Fibroblast of pulmonary artery (primary cell): Measurements from ENCODE around the gene ZNF599.

ENCODE experiments used
- DNase-seq: peaks from one replicate; pipeline ENCODE4 v3.0.0-alpha.2; 2010; ENCODE audit warnings: low read depth
- H3K4me3 ChIP-seq: replicated peaks from 2 replicates; pipeline ENCODE4 v1.5.1; 2011; ENCODE audit warnings: low read depth, mild to moderate bottlenecking, control low read depth, low read length, moderate library complexity
- TF ChIP-seq, protein P1 (sequence below): IDR thresholded peaks from 2 replicates; pipeline ENCODE4 v1.5.1; 2011; ENCODE audit warnings: mild to moderate bottlenecking, control low read depth, low read length, inconsistent platforms; ENCODE audit errors: missing control alignments

Gene ZNF599

DNA sequence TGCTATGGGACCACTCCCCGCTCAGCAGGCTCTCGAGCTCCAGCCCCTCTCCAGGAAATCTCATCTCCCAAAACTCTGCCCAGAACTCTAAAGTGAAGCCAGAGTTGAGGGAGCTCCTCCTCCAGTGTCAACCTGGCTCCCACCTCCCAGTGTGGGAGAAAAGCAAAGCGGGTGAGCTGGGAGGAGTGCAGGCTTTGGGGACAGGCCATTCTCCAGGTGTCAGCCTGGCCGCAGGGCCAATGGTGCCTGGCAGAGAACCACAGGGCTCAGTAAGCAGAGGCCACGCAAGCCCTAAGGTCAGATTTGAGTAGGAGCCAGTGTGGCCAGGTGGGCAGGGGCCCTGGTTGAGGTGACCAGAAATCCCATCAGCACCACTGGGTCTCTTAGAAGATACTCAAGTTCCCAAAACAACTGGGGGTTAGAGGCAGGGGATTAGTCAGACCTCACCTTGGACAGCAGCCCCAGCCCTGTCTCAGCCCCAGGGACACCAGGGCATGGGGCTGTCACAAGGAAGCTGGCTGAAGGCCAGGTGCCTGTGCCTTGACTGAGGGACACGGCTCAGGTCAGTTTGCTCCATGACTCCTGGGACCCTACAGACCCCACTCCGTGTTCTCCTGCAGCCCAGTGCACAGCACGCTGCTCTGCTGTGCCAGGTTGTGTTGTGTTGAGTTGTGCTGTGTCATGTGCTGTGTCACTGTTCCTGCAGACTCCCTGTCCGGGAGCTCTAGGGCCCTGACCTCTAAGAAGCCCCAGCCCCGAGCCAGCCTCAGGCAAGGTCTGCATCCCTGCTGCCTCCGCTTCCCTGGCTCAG, 41.8 kb downstream of the ZNF599 start:
- no peak overlapping the region for H3K4me3 ChIP-seq
- TF ChIP-seq, protein P1, sequence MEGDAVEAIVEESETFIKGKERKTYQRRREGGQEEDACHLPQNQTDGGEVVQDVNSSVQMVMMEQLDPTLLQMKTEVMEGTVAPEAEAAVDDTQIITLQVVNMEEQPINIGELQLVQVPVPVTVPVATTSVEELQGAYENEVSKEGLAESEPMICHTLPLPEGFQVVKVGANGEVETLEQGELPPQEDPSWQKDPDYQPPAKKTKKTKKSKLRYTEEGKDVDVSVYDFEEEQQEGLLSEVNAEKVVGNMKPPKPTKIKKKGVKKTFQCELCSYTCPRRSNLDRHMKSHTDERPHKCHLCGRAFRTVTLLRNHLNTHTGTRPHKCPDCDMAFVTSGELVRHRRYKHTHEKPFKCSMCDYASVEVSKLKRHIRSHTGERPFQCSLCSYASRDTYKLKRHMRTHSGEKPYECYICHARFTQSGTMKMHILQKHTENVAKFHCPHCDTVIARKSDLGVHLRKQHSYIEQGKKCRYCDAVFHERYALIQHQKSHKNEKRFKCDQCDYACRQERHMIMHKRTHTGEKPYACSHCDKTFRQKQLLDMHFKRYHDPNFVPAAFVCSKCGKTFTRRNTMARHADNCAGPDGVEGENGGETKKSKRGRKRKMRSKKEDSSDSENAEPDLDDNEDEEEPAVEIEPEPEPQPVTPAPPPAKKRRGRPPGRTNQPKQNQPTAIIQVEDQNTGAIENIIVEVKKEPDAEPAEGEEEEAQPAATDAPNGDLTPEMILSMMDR, result no peak
- no peak for DNase-seq

DNA sequence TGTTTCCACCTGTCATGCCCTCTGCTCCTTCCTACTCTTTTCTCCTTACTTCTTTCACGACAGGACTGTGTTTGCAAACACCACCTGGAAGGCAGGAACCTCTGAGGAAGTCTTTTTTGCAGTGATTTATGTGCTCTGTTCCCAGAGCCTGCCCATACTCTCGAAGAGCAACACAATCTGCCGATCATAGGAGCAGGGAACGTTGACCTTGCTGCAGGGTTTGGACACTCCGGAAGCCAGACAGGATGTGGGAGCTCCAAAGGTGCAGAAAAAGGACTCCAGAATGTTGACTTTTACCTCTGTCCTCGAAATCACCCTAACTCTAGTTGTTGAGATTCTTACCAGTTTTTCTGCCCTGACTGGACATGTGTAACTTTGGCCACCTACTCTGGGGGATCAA, 47.6 kb downstream of the ZNF599 start:
- DNase-seq, result no peak
- H3K4me3 ChIP-seq, result no peak overlapping the region
- TF ChIP-seq, protein P1, result no peak

DNA sequence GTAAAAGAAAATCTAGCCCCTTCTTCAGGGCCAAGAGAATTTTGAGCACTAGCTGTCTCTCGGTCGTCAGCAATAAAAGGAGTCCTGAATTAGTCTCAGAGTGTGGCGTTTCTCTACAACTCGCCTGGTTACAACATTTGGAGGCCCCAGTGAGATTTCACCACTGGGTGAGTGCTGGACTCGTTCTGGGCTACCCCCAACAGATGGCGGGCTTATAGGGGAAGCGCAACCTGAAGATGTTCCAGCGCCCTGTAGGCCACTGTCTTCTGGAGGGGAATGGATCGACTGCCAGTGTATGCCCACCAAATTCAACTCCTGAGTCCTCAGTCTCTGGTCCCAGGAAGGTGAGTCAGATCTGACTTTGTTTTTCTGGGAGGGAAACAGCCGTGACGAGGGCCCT, 50.7 kb downstream of the ZNF599 start:
- TF ChIP-seq, protein P1, result no peak
- no peak for DNase-seq
- H3K4me3 ChIP-seq, result no peak overlapping the region

DNA sequence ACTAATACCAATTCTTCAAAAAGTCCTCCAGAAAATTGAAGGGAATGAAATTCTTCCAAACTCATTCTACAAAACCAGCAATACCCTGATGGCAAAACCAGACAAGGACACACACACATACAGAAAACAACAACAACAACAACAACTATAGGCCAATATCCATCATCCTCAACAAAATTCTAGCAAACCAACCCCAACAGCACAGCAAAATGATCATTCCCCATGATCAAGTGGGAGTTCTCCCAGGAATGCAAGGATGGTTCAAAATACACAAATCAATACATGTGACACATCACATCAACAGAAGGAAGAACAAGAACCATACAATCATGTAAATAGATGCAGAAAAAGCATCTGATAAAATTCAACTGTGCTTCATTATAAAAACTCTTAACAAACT, 57.7 kb downstream of the ZNF599 start:
- TF ChIP-seq, protein P1, result no peak
- no peak overlapping the region for H3K4me3 ChIP-seq
- DNase-seq, result no peak

DNA sequence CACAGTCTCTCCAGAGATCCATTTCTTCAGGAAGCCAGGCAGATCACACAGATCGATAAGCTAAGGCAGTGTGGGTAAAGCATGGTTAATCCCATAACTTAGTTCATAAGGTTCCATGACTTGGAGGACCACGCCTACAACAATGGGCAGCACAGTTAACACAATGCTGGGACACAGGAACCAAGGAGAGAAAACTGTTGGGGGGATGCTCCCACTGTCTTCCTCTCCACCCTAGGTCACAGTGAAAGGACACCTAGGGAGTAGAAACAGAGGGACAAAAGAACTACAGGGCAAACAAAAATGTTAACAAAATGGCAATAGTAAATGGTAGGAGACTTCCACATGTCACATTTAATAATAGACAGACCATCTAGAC, 59.8 kb downstream of the ZNF599 start:
- TF ChIP-seq, protein P1, result no peak
- no peak for DNase-seq
- no peak overlapping the region for H3K4me3 ChIP-seq

DNA sequence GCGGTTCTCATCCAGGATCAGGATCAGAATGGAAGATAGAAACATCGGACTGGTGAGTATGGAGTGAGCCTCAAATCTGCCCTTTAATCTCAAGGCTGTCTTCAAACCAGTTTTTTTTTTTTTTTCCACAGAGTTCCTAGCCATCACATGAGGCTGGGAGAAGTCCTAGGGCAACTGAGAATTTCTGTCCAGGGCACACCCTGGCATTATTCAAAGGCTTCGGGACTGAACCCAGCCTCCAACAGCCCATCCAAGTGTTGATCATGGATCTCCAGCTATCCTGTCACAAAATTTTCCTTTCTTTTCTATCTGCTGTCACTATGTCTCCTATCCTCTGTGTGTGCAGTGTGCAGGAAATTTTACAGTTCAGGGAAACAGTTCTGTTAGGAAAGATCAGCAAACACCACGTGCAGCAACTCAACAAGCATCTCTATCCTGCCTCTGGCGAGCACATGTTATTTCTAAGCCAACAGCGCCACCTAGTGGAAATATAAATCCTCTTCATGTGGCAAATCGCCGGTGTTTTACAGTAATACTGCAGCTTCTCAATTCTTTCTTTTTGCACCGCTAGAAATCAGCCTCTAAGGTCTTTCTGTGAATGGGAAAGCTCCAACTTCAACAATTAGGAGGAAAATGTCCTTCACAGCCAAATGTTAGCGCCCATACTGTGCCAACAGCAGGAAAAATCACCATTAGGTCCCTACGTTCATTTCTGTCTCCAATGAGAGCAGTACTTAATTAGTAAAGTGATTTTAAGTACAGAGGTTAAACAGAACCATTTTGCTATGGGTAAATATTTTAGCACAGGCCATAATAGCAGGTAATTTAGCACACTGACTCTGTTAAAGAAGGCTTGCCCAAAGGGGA, 60.4 kb downstream of the ZNF599 start:
- TF ChIP-seq, protein P1, result peak; percentile 55
- no peak overlapping the region for H3K4me3 ChIP-seq
- DNase-seq, result peak; percentile 90
